Left lobe of liver (tissue), 2 donors: ENCODE data around the gene TMEM89. TPM values are rescaled to one million over a fixed set of nuclear protein-coding genes. Genes with fewer than 3 reads are reported as not detected.
A peak's percentile ranks its signal among the peaks of the same experiment; 100 is the strongest.

Source experiments
- ATAC-seq: fragments of 200-7000 bp; cut with Tn5 transposase; one replicate; pipeline ENCODE4 v1.9.1; 2020; ENCODE audit warnings: mild to moderate bottlenecking, moderate library complexity
- DNase-seq: peaks from one replicate; pipeline ENCODE4 v3.0.0-alpha.2; 2020; ENCODE audit warnings: low spot score
- total RNA-seq: library from RNA; stranded (reverse); gene quantifications from one replicate; pipeline ENCODE4 v1.2.1, GENCODE V29; 2021
- donor health status: DM: no; HTN: no; CAD: no; lungs with moderate emphysema.
- donor health status: DM: no; HTN: yes; CAD: no.

TMEM89 gene
- total RNA-seq, 1 donor from 2014 or later = not detected

GRCh38 chr3:48644898-48645760 is 23.6 kb upstream of the TMEM89 start:
- DNase-seq (no peak), ATAC-seq (no peak)

GRCh38 chr3:48642605-48643004 is 21.0 kb upstream of the TMEM89 start:
- no peak for DNase-seq
- ATAC-seq = no peak

GRCh38 chr3:48641396-48641795 is 19.8 kb upstream of the TMEM89 start:
- DNase-seq = no peak
- peak; percentile 20 for ATAC-seq

GRCh38 chr3:48639944-48640606 is 18.5 kb upstream of the TMEM89 start:
- DNase-seq (no peak), ATAC-seq (no peak)

GRCh38 chr3:48637305-48637704 is 15.7 kb upstream of the TMEM89 start:
- no peak for ATAC-seq
- no peak for DNase-seq

GRCh38 chr3:48636149-48636655 is 14.6 kb upstream of the TMEM89 start:
- ATAC-seq (no peak), DNase-seq (no peak)

GRCh38 chr3:48635222-48636021 is 13.9 kb upstream of the TMEM89 start, which contains the start of gene SLC26A6:
SLC26A6 (minus strand) TSS chr3:48635461; CDS start chr3:48635393, 68 bp downstream.
- peak; percentile 98 for DNase-seq
- peak; percentile 95 for ATAC-seq

- ATAC-seq (peak; percentile 75), DNase-seq (peak; percentile 71)
Observed at GRCh38 chr3:48634661-48635221, 13.2 kb upstream of the TMEM89 start.

GRCh38 chr3:48633743-48634142 is 12.2 kb upstream of the TMEM89 start:
- no peak for ATAC-seq
- no peak for DNase-seq

GRCh38 chr3:48633256-48633655 is 11.7 kb upstream of the TMEM89 start:
- ATAC-seq = no peak

GRCh38 chr3:48631516-48632448 is 10.2 kb upstream of the TMEM89 start:
- DNase-seq (no peak), ATAC-seq (no peak)

More at GRCh38 chr3:48633256-48633655, 11.7 kb upstream of the TMEM89 start:
- DNase-seq = no peak

- DNase-seq = no peak
- ATAC-seq = no peak
Observed at GRCh38 chr3:48630833-48631232, 9.3 kb upstream of the TMEM89 start.

- ATAC-seq (no peak), DNase-seq (no peak)
Observed at GRCh38 chr3:48630407-48630806, 8.8 kb upstream of the TMEM89 start.

GRCh38 chr3:48629894-48630293 is 8.3 kb upstream of the TMEM89 start:
- ATAC-seq (no peak), DNase-seq (no peak)

- ATAC-seq = no peak
- DNase-seq = no peak
Observed at GRCh38 chr3:48628277-48629017, 6.9 kb upstream of the TMEM89 start.

GRCh38 chr3:48625600-48625999 is 4.0 kb upstream of the TMEM89 start:
- ATAC-seq (no peak), DNase-seq (no peak)

- no peak for ATAC-seq
- no peak for DNase-seq
Observed at GRCh38 chr3:48624767-48625166, 3.2 kb upstream of the TMEM89 start.

GRCh38 chr3:48623851-48624547 is 2.4 kb upstream of the TMEM89 start:
- ATAC-seq = no peak
- DNase-seq = no peak
